Right lobe of liver (tissue), 4 donors: ENCODE measurements around the gene CDC42BPA.

Experiments
- POLR2A ChIP-seq: fragments of 450-650 bp; IDR thresholded peaks from one replicate; pipeline ENCODE4 v1.6.1; 2017; ENCODE audit warnings: antibody characterized with exemption, mild to moderate bottlenecking
- TF ChIP-seq, protein P1 (sequence below), 4 donors: fragments of 200-600 bp in 3 of 4; fragments of 450-650 bp in 1 of 4; IDR thresholded peaks; one replicate each; pipeline versions ENCODE4 v1.5.1 to v1.8.0; 2016 to 2022; ENCODE audit warnings: antibody characterized with exemption in 4 of 4, mild to moderate bottlenecking in 2 of 4
- donor health status: DM: no; HTN: no; CAD: no.
- donor health status: DM: no; HTN: no; CAD: no.
- donor health status: DM: no; HTN: yes; CAD: no.

GRCh38 chr1:227295609-227296008, 22.7 kb downstream of the CDC42BPA start:
- TF ChIP-seq, protein P1, sequence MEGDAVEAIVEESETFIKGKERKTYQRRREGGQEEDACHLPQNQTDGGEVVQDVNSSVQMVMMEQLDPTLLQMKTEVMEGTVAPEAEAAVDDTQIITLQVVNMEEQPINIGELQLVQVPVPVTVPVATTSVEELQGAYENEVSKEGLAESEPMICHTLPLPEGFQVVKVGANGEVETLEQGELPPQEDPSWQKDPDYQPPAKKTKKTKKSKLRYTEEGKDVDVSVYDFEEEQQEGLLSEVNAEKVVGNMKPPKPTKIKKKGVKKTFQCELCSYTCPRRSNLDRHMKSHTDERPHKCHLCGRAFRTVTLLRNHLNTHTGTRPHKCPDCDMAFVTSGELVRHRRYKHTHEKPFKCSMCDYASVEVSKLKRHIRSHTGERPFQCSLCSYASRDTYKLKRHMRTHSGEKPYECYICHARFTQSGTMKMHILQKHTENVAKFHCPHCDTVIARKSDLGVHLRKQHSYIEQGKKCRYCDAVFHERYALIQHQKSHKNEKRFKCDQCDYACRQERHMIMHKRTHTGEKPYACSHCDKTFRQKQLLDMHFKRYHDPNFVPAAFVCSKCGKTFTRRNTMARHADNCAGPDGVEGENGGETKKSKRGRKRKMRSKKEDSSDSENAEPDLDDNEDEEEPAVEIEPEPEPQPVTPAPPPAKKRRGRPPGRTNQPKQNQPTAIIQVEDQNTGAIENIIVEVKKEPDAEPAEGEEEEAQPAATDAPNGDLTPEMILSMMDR (IDR thresholded peaks at IDR 0.05): no peak
- no peak for TF ChIP-seq POLR2A
